A673 (cell line): ENCODE measurements around the gene ATG7. TPM values are rescaled to one million over a fixed set of nuclear protein-coding genes. Genes with fewer than 3 reads are reported as not detected.

Source experiments
- BruUV-seq: library from RNA; stranded (reverse); fragments of 400-500 nt; replicated peaks from 2 replicates; lab custom pipeline; 2021; lab: Mats Ljungman, UMichigan
- CTCF ChIA-PET: fragments of 300-600 bp; sonication (Branson Sonifier 250); formaldehyde crosslinking; loops from one replicate; lab custom pipeline; 2022; ENCODE audit warnings: antibody characterized with exemption; lab: Charles Lee
- POLR2A ChIA-PET: fragments of 300-600 bp; sonication (Branson Sonifier 250); formaldehyde crosslinking; loops from one replicate; lab custom pipeline; 2022; ENCODE audit warnings: antibody characterized with exemption; ENCODE audit not compliant: low non-redundant PET; lab: Charles Lee
- DNase-seq: peaks from one replicate; pipeline ENCODE4 v3.0.0-alpha.2; 2015; ENCODE audit warnings: low spot score
- H3K27ac ChIP-seq: fragments of 200-600 bp; sonication (generic); 2 replicates; pipeline ENCODE4 v1.5.1; 2016; ENCODE audit warnings: mixed run types, low read depth, mild to moderate bottlenecking, mixed read lengths, antibody characterized with exemption, low read length; ENCODE audit not compliant: poor library complexity, severe bottlenecking
- H3K27me3 ChIP-seq: fragments of 200-600 bp; sonication (generic); replicated peaks from 2 replicates; pipeline ENCODE4 v1.6.1; 2017; ENCODE audit warnings: mixed run types, low read depth, mild to moderate bottlenecking, mixed read lengths, antibody characterized with exemption, low read length; ENCODE audit not compliant: insufficient read depth, poor library complexity
- H3K36me3 ChIP-seq: fragments of 200-600 bp; sonication (generic); 2 replicates; pipeline ENCODE4 v1.6.1; 2016; ENCODE audit warnings: mixed run types, mild to moderate bottlenecking, mixed read lengths, antibody characterized with exemption, low read length; ENCODE audit not compliant: insufficient read depth, poor library complexity, severe bottlenecking
- H3K4me1 ChIP-seq: fragments of 200-600 bp; sonication (generic); 2 replicates; pipeline ENCODE4 v1.6.1; 2017; ENCODE audit warnings: mixed run types, mild to moderate bottlenecking, mixed read lengths, antibody characterized with exemption, low read length; ENCODE audit not compliant: insufficient read depth, poor library complexity, severe bottlenecking
- H3K4me3 ChIP-seq: fragments of 200-600 bp; sonication (generic); 2 replicates; pipeline ENCODE4 v1.5.1; 2016; ENCODE audit warnings: low read depth, mixed run types, mild to moderate bottlenecking, mixed read lengths, low read length; ENCODE audit not compliant: poor library complexity, severe bottlenecking
- H3K9me3 ChIP-seq: fragments of 200-600 bp; sonication (generic); 2 replicates; pipeline ENCODE4 v1.6.1; 2016; ENCODE audit warnings: mixed run types, low read depth, mild to moderate bottlenecking, mixed read lengths, antibody characterized with exemption, low read length; ENCODE audit not compliant: poor library complexity, severe bottlenecking
- CTCF ChIP-seq: fragments of 300-800, 200-600 bp; sonication (generic); conservative IDR thresholded peaks from 2 replicates; pipeline ENCODE4 v1.5.1; 2017; ENCODE audit warnings: low read depth, mild to moderate bottlenecking, antibody characterized with exemption, low read length, moderate library complexity, mixed read lengths
- EZH2 ChIP-seq: fragments of 200-600 bp; sonication (generic); IDR thresholded peaks from 2 replicates; pipeline ENCODE4 v1.6.1; 2017; ENCODE audit warnings: borderline replicate concordance, low read depth, mild to moderate bottlenecking, mixed read lengths, antibody characterized with exemption, low read length; ENCODE audit not compliant: poor library complexity, severe bottlenecking
- intact Hi-C: fragments of 100-400 bp; cut with micrococcal nuclease; formaldehyde crosslinking; loops from one replicate; pipeline ENCODE4 v1.10.0; 2022; ENCODE audit not compliant: unreplicated experiment
- total RNA-seq: library from RNA; stranded (reverse); gene quantifications from 2 replicates; pipeline ENCODE4 v1.2.3, GENCODE V29; 2021

The ATG7 gene
- total RNA-seq, 1 experiment from 2014 or later = 30.9 TPM

- DNase-seq = no peak
- POLR2A ChIA-PET = no interaction called here
- H3K4me3 ChIP-seq = no peak overlapping the region
- H3K36me3 ChIP-seq = no peaks in the 10 kb centered on the region
- BruUV-seq = no TSS peak
- no peaks in the 10 kb centered on the region for H3K9me3 ChIP-seq
- no peaks in the 10 kb centered on the region for H3K27me3 ChIP-seq
- intact Hi-C loops = no loop called here
- H3K4me1 ChIP-seq = peaks cover 6% of the 10 kb centered on the region
- H3K27ac ChIP-seq = no peak overlapping the region
- CTCF ChIA-PET = no interaction called here
- TF ChIP-seq CTCF (no peak), EZH2 (no peak)
These were observed 152.1 kb downstream of the ATG7 start for GRCh38 chr3:11424277-11424676.

GRCh38 chr3:11430207-11430606 lies 158.0 kb downstream of the ATG7 start:
- no TSS peak for BruUV-seq
- H3K27me3 ChIP-seq = no peaks in the 10 kb centered on the region
- POLR2A ChIA-PET = no interaction called here
- peaks cover 11% of the 10 kb centered on the region for H3K4me1 ChIP-seq
- TF ChIP-seq EZH2 = no peak
- H3K4me3 ChIP-seq = no peak overlapping the region
- H3K36me3 ChIP-seq = no peaks in the 10 kb centered on the region
- H3K9me3 ChIP-seq = no peaks in the 10 kb centered on the region
- intact Hi-C loops = no loop called here
- DNase-seq = no peak
- CTCF ChIA-PET = no interaction called here
- no peak overlapping the region for H3K27ac ChIP-seq

GRCh38 chr3:11430624-11431023 lies 158.4 kb downstream of the ATG7 start:
- CTCF ChIA-PET = no interaction called here
- BruUV-seq = no TSS peak

More at GRCh38 chr3:11430624-11431023, 158.4 kb downstream of the ATG7 start:
- no peaks in the 10 kb centered on the region for H3K27me3 ChIP-seq
- DNase-seq = no peak
- TF ChIP-seq EZH2 (no peak), CTCF (no peak)
- H3K9me3 ChIP-seq = no peaks in the 10 kb centered on the region
- no peak overlapping the region for H3K4me3 ChIP-seq
- intact Hi-C loops = no loop called here
- peaks cover 11% of the 10 kb centered on the region for H3K4me1 ChIP-seq
- H3K27ac ChIP-seq = no peak overlapping the region
- POLR2A ChIA-PET = interaction anchor here (0.7 kb wide), 1 partner anchor 593 kb away, joined by 3 read pairs; no protein-coding TSS in a partner anchor
- no peaks in the 10 kb centered on the region for H3K36me3 ChIP-seq
